Parathyroid adenoma (tissue), 2 donors: ENCODE data around the gene CFAP46.
"Not testable (repeated sequence)": the region's sequence is repeated elsewhere in the genome, so short reads cannot be mapped to it uniquely, and the experiment has no call there.

Experiments used
- H2AFZ ChIP-seq: fragments of 300-600 bp; sonication (generic); one replicate; pipeline ENCODE4 v1.7.0; 2017; ENCODE audit warnings: antibody characterized with exemption, mild to moderate bottlenecking
- H3K27ac ChIP-seq: fragments of 300-600 bp; sonication (generic); one replicate; pipeline ENCODE4 v1.7.0; 2017
- H3K27me3 ChIP-seq: fragments of 300-600 bp; sonication (generic); one replicate; pipeline ENCODE4 v1.7.0; 2017; ENCODE audit warnings: low read length; ENCODE audit not compliant: control insufficient read depth, insufficient read depth
- H3K36me3 ChIP-seq: fragments of 300-600 bp; sonication (generic); one replicate; pipeline ENCODE4 v1.7.0; 2017; ENCODE audit warnings: low read length; ENCODE audit not compliant: control insufficient read depth, insufficient read depth
- H3K4me1 ChIP-seq: fragments of 300-600 bp; sonication (generic); one replicate; pipeline ENCODE4 v1.7.0; 2017; ENCODE audit warnings: control low read depth
- H3K4me2 ChIP-seq: fragments of 300-600 bp; sonication (generic); one replicate; pipeline ENCODE4 v1.7.0; 2017; ENCODE audit warnings: low read length
- H3K4me3 ChIP-seq: fragments of 300-600 bp; sonication (generic); one replicate; pipeline ENCODE4 v1.7.0; 2017; ENCODE audit warnings: low read depth, low read length
- H3K79me2 ChIP-seq: fragments of 300-600 bp; sonication (generic); one replicate; pipeline ENCODE4 v1.7.0; 2017; ENCODE audit warnings: control low read depth
- H3K9ac ChIP-seq: fragments of 300-600 bp; sonication (generic); one replicate; pipeline ENCODE4 v1.7.0; 2017; ENCODE audit warnings: mild to moderate bottlenecking
- H3K9me3 ChIP-seq: fragments of 300-600 bp; sonication (generic); one replicate; pipeline ENCODE4 v1.7.0; 2017; ENCODE audit warnings: low read length; ENCODE audit not compliant: control insufficient read depth
- CTCF ChIP-seq: fragments of 300-600 bp; sonication (generic); IDR thresholded peaks from one replicate; pipeline ENCODE4 v1.7.0; 2017; ENCODE audit warnings: antibody characterized with exemption, mild to moderate bottlenecking
- donor health status: primary hyperparathyroidism.

Gene CFAP46

GRCh38 chr10:132925071-132925561 is 17.3 kb downstream of the CFAP46 start:
- TF ChIP-seq CTCF, result no peak
- no peaks in the 10 kb centered on the region for H3K9me3 ChIP-seq
- no peaks in the 10 kb centered on the region for H3K27me3 ChIP-seq
- no peaks in the 10 kb centered on the region for H3K79me2 ChIP-seq
- no peak overlapping the region for H3K4me2 ChIP-seq
- H3K36me3 ChIP-seq, result no peaks in the 10 kb centered on the region
- no peak overlapping the region for H3K27ac ChIP-seq
- H2AFZ ChIP-seq, result no peak overlapping the region
- H3K4me1 ChIP-seq, result no peaks in the 10 kb centered on the region
- no peak overlapping the region for H3K4me3 ChIP-seq
- no peak overlapping the region for H3K9ac ChIP-seq

- H3K27me3 ChIP-seq, result no peaks in the 10 kb centered on the region
- no peaks in the 10 kb centered on the region for H3K9me3 ChIP-seq
- H3K79me2 ChIP-seq, result no peaks in the 10 kb centered on the region
- no peaks in the 10 kb centered on the region for H3K4me1 ChIP-seq
- H3K9ac ChIP-seq, result no peak overlapping the region
- no peak for TF ChIP-seq CTCF
- no peak overlapping the region for H3K4me3 ChIP-seq
- H3K27ac ChIP-seq, result no peak overlapping the region
- no peak overlapping the region for H3K4me2 ChIP-seq
- no peak overlapping the region for H2AFZ ChIP-seq
- H3K36me3 ChIP-seq, result no peaks in the 10 kb centered on the region
Observed at GRCh38 chr10:132924046-132924952, 18.1 kb downstream of the CFAP46 start.

GRCh38 chr10:132923384-132923783 is 19.0 kb downstream of the CFAP46 start:
- not testable (repeated sequence) for H3K27ac ChIP-seq, H3K27me3 ChIP-seq

GRCh38 chr10:132922872-132923271 is 19.5 kb downstream of the CFAP46 start:
- no peak overlapping the region for H2AFZ ChIP-seq
- no peaks in the 10 kb centered on the region for H3K36me3 ChIP-seq
- H3K4me2 ChIP-seq, result no peak overlapping the region
- TF ChIP-seq CTCF, result no peak
- H3K4me3 ChIP-seq, result no peak overlapping the region
- no peaks in the 10 kb centered on the region for H3K9me3 ChIP-seq
- no peak overlapping the region for H3K9ac ChIP-seq
- no peaks in the 10 kb centered on the region for H3K27me3 ChIP-seq
- no peaks in the 10 kb centered on the region for H3K4me1 ChIP-seq
- H3K79me2 ChIP-seq, result no peaks in the 10 kb centered on the region
- no peak overlapping the region for H3K27ac ChIP-seq

More at GRCh38 chr10:132923384-132923783, 19.0 kb downstream of the CFAP46 start:
- not testable (repeated sequence) for H3K4me3 ChIP-seq, H3K9ac ChIP-seq, H3K9me3 ChIP-seq, H2AFZ ChIP-seq, H3K79me2 ChIP-seq, H3K4me2 ChIP-seq, H3K4me1 ChIP-seq, H3K36me3 ChIP-seq

- H3K27ac ChIP-seq, result no peak overlapping the region
- no peaks in the 10 kb centered on the region for H3K79me2 ChIP-seq
- H3K4me3 ChIP-seq, result no peak overlapping the region
- H3K9me3 ChIP-seq, result no peaks in the 10 kb centered on the region
- no peaks in the 10 kb centered on the region for H3K27me3 ChIP-seq
- H3K36me3 ChIP-seq, result no peaks in the 10 kb centered on the region
- no peak overlapping the region for H2AFZ ChIP-seq
- no peak for TF ChIP-seq CTCF
- H3K4me2 ChIP-seq, result no peak overlapping the region
- no peak overlapping the region for H3K9ac ChIP-seq
- no peaks in the 10 kb centered on the region for H3K4me1 ChIP-seq
Observed at GRCh38 chr10:132921818-132922807, 20.3 kb downstream of the CFAP46 start.
